ENCODE data around the gene LIAS.

DNA sequence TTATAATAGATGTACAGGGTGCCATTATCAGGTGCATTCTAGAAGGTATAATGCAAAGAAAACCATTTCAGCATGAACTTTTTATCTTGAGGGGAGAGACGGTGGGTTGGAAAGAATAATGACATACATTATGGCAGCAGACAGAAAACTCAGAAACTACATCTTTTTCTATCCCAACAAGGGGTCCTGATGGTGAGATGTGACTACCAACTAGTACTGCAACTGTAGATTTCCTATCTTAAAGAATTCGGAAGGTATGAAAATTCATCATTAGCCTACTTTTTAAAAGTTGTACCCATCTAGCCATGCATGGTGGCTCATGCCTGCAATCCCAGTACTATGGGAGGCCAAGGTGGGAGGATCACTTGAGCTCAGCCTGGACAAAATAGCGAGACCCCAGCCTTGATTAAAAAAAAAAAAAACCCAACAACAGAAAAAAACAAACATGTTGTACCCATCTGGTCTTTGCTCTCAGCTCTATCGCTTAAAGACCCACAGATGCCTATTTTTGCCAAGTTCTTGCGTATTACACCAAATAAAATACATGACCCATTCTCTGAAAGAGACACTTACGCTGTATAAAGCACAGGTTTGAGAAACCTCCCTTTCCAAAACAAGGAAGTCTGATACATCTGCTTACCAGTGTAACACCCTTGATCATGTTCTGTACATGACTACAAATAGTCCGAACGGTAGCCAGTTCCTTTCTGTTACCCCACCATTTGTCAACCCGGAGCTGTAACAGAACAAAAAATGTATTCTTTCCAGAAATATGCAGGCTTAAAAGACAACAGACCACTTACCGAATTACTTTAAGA is 1.7 kb upstream of the LIAS start:
- TF ChIP-seq CTCF (optimal IDR thresholded peaks at IDR 0.05 in 1 of 3, IDR thresholded peaks at IDR 0.05 in 1 of 3, conservative IDR thresholded peaks at IDR 0.05 in 1 of 3; ENCODE audit: extremely low read depth in 1 of 3, insufficient read depth in 2 of 3, low read length in 3 of 3) (no peak), EZH2 (IDR thresholded peaks at IDR 0.05; ENCODE audit: low read length) (no peak)
